Brain microvascular endothelial cell (primary cell): ENCODE results near the gene AADACL3.

Experiments used
- DNase-seq: peaks from one replicate; pipeline ENCODE4 v3.0.0-alpha.2; 2020
- H3K27ac ChIP-seq: fragments of 250-450 bp; sonication (Bioruptor Pico); 2 replicates; pipeline ENCODE4 v1.5.1; 2020; ENCODE audit warnings: mild to moderate bottlenecking, moderate library complexity
- H3K27me3 ChIP-seq: fragments of 250-450 bp; sonication (Bioruptor Pico); replicated peaks from 2 replicates; pipeline ENCODE4 v1.5.1; 2020; ENCODE audit warnings: mild to moderate bottlenecking
- H3K36me3 ChIP-seq: fragments of 250-450 bp; sonication (Bioruptor Pico); replicated peaks from 2 replicates; pipeline ENCODE4 v1.5.1; 2020; ENCODE audit warnings: mild to moderate bottlenecking
- H3K4me3 ChIP-seq: 2 replicates; pipeline ENCODE4 v1.5.1; 2011; ENCODE audit warnings: low read depth, mild to moderate bottlenecking, control low read depth, low read length, moderate library complexity
- in situ Hi-C: cut with HindIII; loops from 2 replicates; pipeline ENCODE4 v1.10.0; 2017; ENCODE audit warnings: low sequenced_read_pairs, low pct_ligation_motif_present
- TF ChIP-seq, protein P1 (sequence below): IDR thresholded peaks from 2 replicates; pipeline ENCODE4 v1.5.1; 2011; ENCODE audit warnings: low read depth, mild to moderate bottlenecking, moderate library complexity, low read length, control low read depth, inconsistent platforms; ENCODE audit errors: missing control alignments

AADACL3 gene

DNA sequence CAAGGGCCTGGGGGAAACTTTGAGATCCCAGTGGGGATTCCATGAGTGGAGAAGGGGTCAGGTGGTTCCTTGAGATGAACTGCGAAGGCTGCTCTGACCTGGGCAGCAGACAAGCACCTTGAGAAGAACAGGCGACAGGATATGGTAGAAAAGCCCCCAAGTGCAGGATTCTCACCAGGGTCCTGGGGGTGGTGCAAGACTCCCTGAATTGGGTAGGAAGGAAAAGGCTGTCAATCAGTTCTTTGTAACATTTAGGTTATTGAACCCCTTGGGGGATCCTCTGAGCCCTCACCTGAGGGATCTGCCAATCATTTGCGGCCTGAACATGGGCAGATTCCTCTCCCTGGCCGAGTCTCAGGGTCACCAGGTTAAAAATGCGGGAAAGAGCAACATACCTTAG lies 55.3 kb downstream of the AADACL3 start:
- DNase-seq = no peak
- TF ChIP-seq, protein P1, sequence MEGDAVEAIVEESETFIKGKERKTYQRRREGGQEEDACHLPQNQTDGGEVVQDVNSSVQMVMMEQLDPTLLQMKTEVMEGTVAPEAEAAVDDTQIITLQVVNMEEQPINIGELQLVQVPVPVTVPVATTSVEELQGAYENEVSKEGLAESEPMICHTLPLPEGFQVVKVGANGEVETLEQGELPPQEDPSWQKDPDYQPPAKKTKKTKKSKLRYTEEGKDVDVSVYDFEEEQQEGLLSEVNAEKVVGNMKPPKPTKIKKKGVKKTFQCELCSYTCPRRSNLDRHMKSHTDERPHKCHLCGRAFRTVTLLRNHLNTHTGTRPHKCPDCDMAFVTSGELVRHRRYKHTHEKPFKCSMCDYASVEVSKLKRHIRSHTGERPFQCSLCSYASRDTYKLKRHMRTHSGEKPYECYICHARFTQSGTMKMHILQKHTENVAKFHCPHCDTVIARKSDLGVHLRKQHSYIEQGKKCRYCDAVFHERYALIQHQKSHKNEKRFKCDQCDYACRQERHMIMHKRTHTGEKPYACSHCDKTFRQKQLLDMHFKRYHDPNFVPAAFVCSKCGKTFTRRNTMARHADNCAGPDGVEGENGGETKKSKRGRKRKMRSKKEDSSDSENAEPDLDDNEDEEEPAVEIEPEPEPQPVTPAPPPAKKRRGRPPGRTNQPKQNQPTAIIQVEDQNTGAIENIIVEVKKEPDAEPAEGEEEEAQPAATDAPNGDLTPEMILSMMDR = no peak
- in situ Hi-C loops = no loop called here
- Histone ChIP-seq H3K27ac (no peak overlapping the region), H3K4me3 (no peak overlapping the region), H3K27me3 (no peaks in the 10 kb centered on the region), H3K36me3 (no peaks in the 10 kb centered on the region)

DNA sequence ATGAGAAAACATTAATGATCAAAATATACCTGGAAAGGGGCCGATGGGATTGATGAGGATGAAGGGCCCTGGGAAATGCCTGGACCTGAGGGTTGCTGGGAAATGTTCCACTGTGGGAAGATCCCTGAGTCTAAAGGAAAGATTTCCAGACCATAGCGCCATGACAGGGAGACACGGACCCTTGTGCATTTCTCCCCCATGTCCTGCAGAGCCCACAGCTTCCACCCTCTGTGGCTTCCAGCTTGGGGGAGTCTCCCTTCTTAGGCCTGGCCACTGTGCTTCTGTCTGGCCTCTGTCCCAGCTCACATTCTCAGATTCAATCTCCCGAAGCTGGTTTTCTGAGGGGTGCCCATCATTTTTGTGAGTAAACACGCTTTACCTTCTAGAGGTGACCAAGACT lies 56.6 kb downstream of the AADACL3 start:
- H3K4me3 ChIP-seq = no peak overlapping the region
- H3K27me3 ChIP-seq = no peaks in the 10 kb centered on the region
- in situ Hi-C loops = no loop called here
- H3K27ac ChIP-seq = no peak overlapping the region
- no peaks in the 10 kb centered on the region for H3K36me3 ChIP-seq
- no peak for DNase-seq
- TF ChIP-seq, protein P1 = no peak

GRCh38 chr1:12773438-12773837 lies 57.5 kb downstream of the AADACL3 start, which contains the start of gene PRAMEF12:
PRAMEF12 (plus strand) TSS chr1:12773738; CDS start chr1:12774868, 1,130 bp downstream.
- Histone ChIP-seq H3K27ac (no peak within 1 kb of the TSS), H3K27me3 (no peaks in the 10 kb centered on the region), H3K36me3 (no peaks in the 10 kb centered on the region), H3K4me3 (no peak within 1 kb of the TSS)
- no peak for DNase-seq
- TF ChIP-seq, protein P1 = no peak
- in situ Hi-C loops = no loop called here

- DNase-seq = no peak
- H3K36me3 ChIP-seq = no peaks in the 10 kb centered on the region
- in situ Hi-C loops = no loop called here
- TF ChIP-seq, protein P1 = no peak
- H3K27ac ChIP-seq = no peak overlapping the region
- H3K4me3 ChIP-seq = no peak overlapping the region
- H3K27me3 ChIP-seq = no peaks in the 10 kb centered on the region
These were observed 59.0 kb downstream of the AADACL3 start for GRCh38 chr1:12774801-12775345.

DNA sequence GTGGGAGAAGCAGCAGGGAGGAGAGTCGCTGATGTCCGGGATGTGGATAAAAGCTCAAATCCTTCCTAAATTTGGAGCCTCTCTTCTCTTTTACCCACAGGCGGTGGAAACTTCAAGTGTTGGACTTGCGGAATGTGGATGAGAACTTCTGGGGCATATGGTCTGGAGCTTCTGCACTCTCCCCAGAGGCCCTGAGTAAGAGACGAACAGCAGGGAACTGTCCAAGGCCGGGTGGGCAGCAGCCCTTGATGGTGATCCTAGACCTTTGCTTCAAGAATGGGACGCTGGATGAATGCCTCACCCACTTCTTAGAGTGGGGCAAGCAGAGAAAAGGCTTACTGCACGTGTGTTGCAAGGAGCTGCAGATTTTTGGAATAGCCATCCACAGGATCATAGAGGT lies 59.5 kb downstream of the AADACL3 start:
- Histone ChIP-seq H3K27ac (no peak overlapping the region), H3K4me3 (no peak overlapping the region), H3K36me3 (no peaks in the 10 kb centered on the region), H3K27me3 (no peaks in the 10 kb centered on the region)
- DNase-seq = no peak
- TF ChIP-seq, protein P1 = no peak
- in situ Hi-C loops = no loop called here

GRCh38 chr1:12776801-12777557 lies 61.1 kb downstream of the AADACL3 start:
- Histone ChIP-seq H3K27me3 (no peaks in the 10 kb centered on the region), H3K36me3 (no peaks in the 10 kb centered on the region), H3K27ac (no peak overlapping the region), H3K4me3 (no peak overlapping the region)
- in situ Hi-C loops = no loop called here
- TF ChIP-seq, protein P1 = no peak
- DNase-seq = no peak
